GM19372 (cell line): Measurements from ENCODE around the gene MB21D2.
"Not testable (repeated sequence)": the region's sequence is repeated elsewhere in the genome, so short reads cannot be mapped to it uniquely, and the experiment has no call there.

Source experiments
- ATAC-seq: cut with Tn5 transposase; IDR thresholded peaks from one replicate; pipeline ENCODE4 v1.9.1; 2021; ENCODE audit warnings: mild to moderate bottlenecking, low read depth, moderate library complexity; ENCODE audit not compliant: unreplicated experiment

Gene MB21D2

GRCh38 chr3:192817053-192817452, 100.6 kb downstream of the MB21D2 start:
- no peak for ATAC-seq

GRCh38 chr3:192816351-192816750, 101.3 kb downstream of the MB21D2 start:
- ATAC-seq, result no peak

GRCh38 chr3:192812743-192813383, 104.8 kb downstream of the MB21D2 start:
- no peak for ATAC-seq

GRCh38 chr3:192805711-192806110, 111.9 kb downstream of the MB21D2 start:
- no peak for ATAC-seq

- no peak for ATAC-seq
Observed at GRCh38 chr3:192804502-192804901, 113.2 kb downstream of the MB21D2 start.

GRCh38 chr3:192802957-192803899, 114.4 kb downstream of the MB21D2 start:
- peak; percentile 63 for ATAC-seq

GRCh38 chr3:192801985-192802384, 115.7 kb downstream of the MB21D2 start:
- no peak for ATAC-seq

GRCh38 chr3:192799721-192800120, 117.9 kb downstream of the MB21D2 start:
- no peak for ATAC-seq

GRCh38 chr3:192795021-192795420, 122.6 kb downstream of the MB21D2 start:
- no peak for ATAC-seq

GRCh38 chr3:192794216-192794615, 123.4 kb downstream of the MB21D2 start:
- no peak for ATAC-seq

GRCh38 chr3:192788816-192789515, 128.7 kb downstream of the MB21D2 start:
- ATAC-seq, result not testable (repeated sequence)

GRCh38 chr3:192778508-192778907, 139.1 kb downstream of the MB21D2 start:
- no peak for ATAC-seq

- ATAC-seq, result not testable (repeated sequence)
Observed at GRCh38 chr3:192774341-192774740, 143.3 kb downstream of the MB21D2 start.

- no peak for ATAC-seq
Observed at GRCh38 chr3:192772240-192772894, 145.3 kb downstream of the MB21D2 start.

- no peak for ATAC-seq
Observed at GRCh38 chr3:192758654-192759053, 159.0 kb downstream of the MB21D2 start.

GRCh38 chr3:192751148-192751547, 166.5 kb downstream of the MB21D2 start:
- ATAC-seq, result no peak

- ATAC-seq, result no peak
Observed at GRCh38 chr3:192750201-192750600, 167.5 kb downstream of the MB21D2 start.

- ATAC-seq, result no peak
Observed at GRCh38 chr3:192747746-192748145, 169.9 kb downstream of the MB21D2 start.

GRCh38 chr3:192747145-192747544, 170.5 kb downstream of the MB21D2 start:
- no peak for ATAC-seq
